Suprapubic skin (tissue), 4 donors: ENCODE results near the gene MAP3K6. TPM values are rescaled to one million over a fixed set of nuclear protein-coding genes. Genes with fewer than 3 reads are reported as not detected.

Source experiments
- DNase-seq, 2 donors: peaks; one replicate each; pipeline ENCODE4 v3.0.0-alpha.2; 2019; ENCODE audit warnings: low spot score in 2 of 2
- H3K27ac ChIP-seq: fragments of 200-600 bp; sonication (generic); one replicate; pipeline ENCODE4 v1.5.1; 2019
- H3K27me3 ChIP-seq: fragments of 200-600 bp; sonication (generic); one replicate; pipeline ENCODE4 v1.5.1; 2019
- H3K36me3 ChIP-seq: fragments of 200-600 bp; sonication (generic); one replicate; pipeline ENCODE4 v1.5.1; 2019
- H3K4me1 ChIP-seq: fragments of 200-600 bp; sonication (generic); one replicate; pipeline ENCODE4 v1.5.1; 2019
- H3K4me3 ChIP-seq: fragments of 200-600 bp; sonication (generic); one replicate; pipeline ENCODE4 v1.5.1; 2019; ENCODE audit warnings: mild to moderate bottlenecking
- H3K9me3 ChIP-seq: fragments of 200-600 bp; sonication (generic); one replicate; pipeline ENCODE4 v1.5.1; 2019
- EP300 ChIP-seq: sonication (generic); formaldehyde crosslinking; IDR thresholded peaks from one replicate; pipeline ENCODE4 v1.6.1; 2017; ENCODE audit warnings: antibody characterized with exemption
- POLR2A ChIP-seq, 2 donors: fragments of 450-650 bp; IDR thresholded peaks; one replicate each; pipeline ENCODE4 v1.6.1; 2017; ENCODE audit warnings: antibody characterized with exemption in 2 of 2, mild to moderate bottlenecking in 2 of 2, moderate library complexity in 2 of 2
- POLR2AphosphoS5 ChIP-seq, 3 donors: sonication (generic); formaldehyde crosslinking; IDR thresholded peaks; one replicate each; pipeline ENCODE4 v1.6.1; 2017; ENCODE audit warnings: antibody characterized with exemption in 3 of 3
- WGBS: methylation state at CpG from one replicate; pipeline ENCODE4 v1.1.5; 2018; 5-methylcytosine and 5-hydroxymethylcytosine counted together
- total RNA-seq, 4 donors: library from RNA; depleted of rRNA; stranded (reverse); fragments of >200 nt; gene quantifications; one replicate each; pipeline ENCODE4 v1.1.0, GENCODE V29; 2016
- TF ChIP-seq, protein P1 (sequence below), 2 donors: fragments of 200-600 bp in 1 of 2; fragments of 450-650 bp in 1 of 2; sonication (generic) in 1 of 2; IDR thresholded peaks; one replicate each; pipeline ENCODE4 v1.5.1; 2016 to 2019; ENCODE audit warnings: antibody characterized with exemption in 2 of 2, mild to moderate bottlenecking in 1 of 2, moderate library complexity in 1 of 2

Gene MAP3K6
- total RNA-seq, 4 donors from 2014 or later: 85.4 to 147 (median 137) TPM

GRCh38 chr1:27357281-27358037 is 9.3 kb downstream of the MAP3K6 start:
- Histone ChIP-seq H3K9me3 (no peaks in the 10 kb centered on the region), H3K27me3 (no peaks in the 10 kb centered on the region), H3K4me3 (peak overlapping the region; percentile 25), H3K27ac (peak overlapping the region; percentile 50), H3K36me3 (peaks cover 92% of the 10 kb centered on the region), H3K4me1 (peaks cover 32% of the 10 kb centered on the region)
- no peak for TF ChIP-seq POLR2AphosphoS5 (IDR thresholded peaks at IDR 0.05)
- TF ChIP-seq, protein P1, sequence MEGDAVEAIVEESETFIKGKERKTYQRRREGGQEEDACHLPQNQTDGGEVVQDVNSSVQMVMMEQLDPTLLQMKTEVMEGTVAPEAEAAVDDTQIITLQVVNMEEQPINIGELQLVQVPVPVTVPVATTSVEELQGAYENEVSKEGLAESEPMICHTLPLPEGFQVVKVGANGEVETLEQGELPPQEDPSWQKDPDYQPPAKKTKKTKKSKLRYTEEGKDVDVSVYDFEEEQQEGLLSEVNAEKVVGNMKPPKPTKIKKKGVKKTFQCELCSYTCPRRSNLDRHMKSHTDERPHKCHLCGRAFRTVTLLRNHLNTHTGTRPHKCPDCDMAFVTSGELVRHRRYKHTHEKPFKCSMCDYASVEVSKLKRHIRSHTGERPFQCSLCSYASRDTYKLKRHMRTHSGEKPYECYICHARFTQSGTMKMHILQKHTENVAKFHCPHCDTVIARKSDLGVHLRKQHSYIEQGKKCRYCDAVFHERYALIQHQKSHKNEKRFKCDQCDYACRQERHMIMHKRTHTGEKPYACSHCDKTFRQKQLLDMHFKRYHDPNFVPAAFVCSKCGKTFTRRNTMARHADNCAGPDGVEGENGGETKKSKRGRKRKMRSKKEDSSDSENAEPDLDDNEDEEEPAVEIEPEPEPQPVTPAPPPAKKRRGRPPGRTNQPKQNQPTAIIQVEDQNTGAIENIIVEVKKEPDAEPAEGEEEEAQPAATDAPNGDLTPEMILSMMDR (IDR thresholded peaks at IDR 0.05): peak; percentile 92 to 97
- DNase-seq: no peak
- 39% methylated on average over 22 of the region's 40 CpGs for WGBS

GRCh38 chr1:27356619-27357280 is 10.0 kb downstream of the MAP3K6 start:
- no peak for DNase-seq
- WGBS: 89% methylated on average over 9 of the region's 37 CpGs
- peak overlapping the region; percentile 25 for H3K4me3 ChIP-seq
- H3K36me3 ChIP-seq: peaks cover 85% of the 10 kb centered on the region
- no peaks in the 10 kb centered on the region for H3K9me3 ChIP-seq
- TF ChIP-seq, protein P1 (IDR thresholded peaks at IDR 0.05): no peak
- TF ChIP-seq EP300 (no peak), POLR2AphosphoS5 (IDR thresholded peaks at IDR 0.05) (no peak), POLR2A (IDR thresholded peaks at IDR 0.05) (no peak)
- H3K4me1 ChIP-seq: peaks cover 32% of the 10 kb centered on the region
- H3K27me3 ChIP-seq: no peaks in the 10 kb centered on the region
- peak overlapping the region; percentile 50 for H3K27ac ChIP-seq

DNA sequence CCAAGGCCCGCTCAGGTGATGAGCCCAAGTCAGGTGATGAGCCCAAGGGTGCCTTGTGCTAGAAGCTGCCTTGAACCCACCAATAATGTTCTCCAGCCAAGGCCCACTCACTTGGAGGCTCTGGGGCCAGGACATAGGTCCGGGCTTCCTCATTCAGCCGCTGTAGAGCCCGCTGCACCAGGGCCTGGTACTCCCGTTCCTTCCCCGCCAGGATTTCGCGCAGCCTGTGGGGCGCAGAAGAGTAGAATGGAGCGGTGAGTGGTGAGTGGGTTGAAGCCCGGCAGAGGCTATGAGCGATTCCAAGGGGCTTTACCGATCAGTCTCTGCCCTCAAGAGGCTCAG is 10.5 kb downstream of the MAP3K6 start:
- H3K27me3 ChIP-seq: no peaks in the 10 kb centered on the region
- no peak overlapping the region for H3K4me3 ChIP-seq
- 88% methylated on average over 8 of the region's 13 CpGs for WGBS
- DNase-seq: no peak
- TF ChIP-seq POLR2A (IDR thresholded peaks at IDR 0.05): no peak
- TF ChIP-seq, protein P1 (IDR thresholded peaks at IDR 0.05): no peak
- TF ChIP-seq EP300: no peak
- TF ChIP-seq POLR2AphosphoS5 (IDR thresholded peaks at IDR 0.05): no peak
- H3K27ac ChIP-seq: no peak overlapping the region
- H3K4me1 ChIP-seq: peaks cover 35% of the 10 kb centered on the region
- no peaks in the 10 kb centered on the region for H3K9me3 ChIP-seq
- H3K36me3 ChIP-seq: peaks cover 80% of the 10 kb centered on the region

DNA sequence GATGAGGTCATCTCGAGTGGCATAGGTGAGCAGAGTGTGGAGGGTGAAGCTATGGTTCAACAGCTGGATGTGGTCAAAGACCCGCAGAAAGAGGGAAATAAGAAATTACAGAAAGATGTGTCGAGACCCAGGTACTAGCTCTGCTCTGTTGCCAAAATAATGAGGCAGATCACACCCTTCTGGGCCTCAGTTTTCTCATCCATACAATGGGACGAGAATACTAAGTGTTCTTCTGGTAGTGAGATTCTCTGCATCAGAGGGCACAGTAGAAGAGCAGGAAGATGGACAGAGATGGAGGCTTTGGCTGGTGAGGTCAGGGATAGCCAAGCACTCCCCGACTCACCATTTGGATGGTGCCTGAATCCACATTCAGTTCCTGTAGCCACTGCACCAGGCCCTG is 11.1 kb downstream of the MAP3K6 start:
- Histone ChIP-seq H3K27ac (no peak overlapping the region), H3K4me1 (peaks cover 36% of the 10 kb centered on the region), H3K36me3 (peaks cover 74% of the 10 kb centered on the region), H3K27me3 (no peaks in the 10 kb centered on the region), H3K4me3 (no peak overlapping the region), H3K9me3 (no peaks in the 10 kb centered on the region)
- WGBS: 94% methylated on average over 5 of the region's 5 CpGs
- TF ChIP-seq, protein P1 (IDR thresholded peaks at IDR 0.05): no peak
- TF ChIP-seq POLR2A (IDR thresholded peaks at IDR 0.05): no peak
- TF ChIP-seq EP300: no peak
- TF ChIP-seq POLR2AphosphoS5 (IDR thresholded peaks at IDR 0.05): no peak
- DNase-seq: no peak

DNA sequence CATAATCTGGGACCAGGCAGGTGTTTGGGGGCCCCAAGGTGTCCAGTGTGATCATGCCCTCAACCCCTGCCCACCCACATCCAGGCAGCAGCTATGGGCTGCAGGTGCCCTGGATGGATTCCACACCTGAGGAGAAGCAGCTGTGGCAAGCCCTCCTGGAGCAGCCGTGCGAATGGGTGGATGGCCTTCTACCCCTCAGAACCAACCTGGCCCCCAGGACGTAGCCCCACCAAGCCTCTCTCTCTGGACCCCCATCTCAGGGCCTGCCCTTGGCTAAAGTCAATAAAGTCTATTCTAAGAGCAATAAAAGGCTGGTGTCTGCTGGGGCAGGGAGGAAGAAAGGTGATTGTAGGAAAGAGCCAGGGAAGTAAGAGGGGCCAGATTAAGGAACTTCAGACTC is 13.1 kb downstream of the MAP3K6 start:
- no peaks in the 10 kb centered on the region for H3K9me3 ChIP-seq
- no peak for TF ChIP-seq POLR2AphosphoS5 (IDR thresholded peaks at IDR 0.05)
- TF ChIP-seq EP300: no peak
- TF ChIP-seq POLR2A (IDR thresholded peaks at IDR 0.05): no peak
- TF ChIP-seq, protein P1 (IDR thresholded peaks at IDR 0.05): no peak
- no peaks in the 10 kb centered on the region for H3K27me3 ChIP-seq
- no peak overlapping the region for H3K4me3 ChIP-seq
- no peak for DNase-seq
- H3K36me3 ChIP-seq: peaks cover 55% of the 10 kb centered on the region
- no peak overlapping the region for H3K27ac ChIP-seq
- 100% methylated on average over 3 of the region's 3 CpGs for WGBS
- H3K4me1 ChIP-seq: peaks cover 48% of the 10 kb centered on the region
